ENCODE data around the gene CFAP70.

DNA sequence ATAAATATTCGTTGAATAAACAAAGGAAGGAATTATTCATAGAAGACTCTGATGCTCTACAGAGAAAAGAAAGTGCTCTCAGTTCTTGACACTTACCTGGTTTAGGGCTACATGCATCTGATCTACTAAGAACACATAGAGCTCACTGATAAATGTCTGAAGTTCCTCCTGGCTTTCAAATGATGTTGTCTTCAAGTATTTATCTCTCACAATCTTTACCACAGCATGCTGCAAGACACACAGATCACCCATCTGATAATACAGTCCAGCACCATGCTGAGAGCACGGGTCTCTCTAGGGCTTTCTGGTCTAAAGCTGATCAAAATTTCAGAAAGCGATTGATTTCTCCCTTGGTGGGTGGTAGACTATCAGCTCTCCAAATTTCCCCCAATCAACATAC lies 61.7 kb downstream of the CFAP70 start:
- TF ChIP-seq, protein P1, sequence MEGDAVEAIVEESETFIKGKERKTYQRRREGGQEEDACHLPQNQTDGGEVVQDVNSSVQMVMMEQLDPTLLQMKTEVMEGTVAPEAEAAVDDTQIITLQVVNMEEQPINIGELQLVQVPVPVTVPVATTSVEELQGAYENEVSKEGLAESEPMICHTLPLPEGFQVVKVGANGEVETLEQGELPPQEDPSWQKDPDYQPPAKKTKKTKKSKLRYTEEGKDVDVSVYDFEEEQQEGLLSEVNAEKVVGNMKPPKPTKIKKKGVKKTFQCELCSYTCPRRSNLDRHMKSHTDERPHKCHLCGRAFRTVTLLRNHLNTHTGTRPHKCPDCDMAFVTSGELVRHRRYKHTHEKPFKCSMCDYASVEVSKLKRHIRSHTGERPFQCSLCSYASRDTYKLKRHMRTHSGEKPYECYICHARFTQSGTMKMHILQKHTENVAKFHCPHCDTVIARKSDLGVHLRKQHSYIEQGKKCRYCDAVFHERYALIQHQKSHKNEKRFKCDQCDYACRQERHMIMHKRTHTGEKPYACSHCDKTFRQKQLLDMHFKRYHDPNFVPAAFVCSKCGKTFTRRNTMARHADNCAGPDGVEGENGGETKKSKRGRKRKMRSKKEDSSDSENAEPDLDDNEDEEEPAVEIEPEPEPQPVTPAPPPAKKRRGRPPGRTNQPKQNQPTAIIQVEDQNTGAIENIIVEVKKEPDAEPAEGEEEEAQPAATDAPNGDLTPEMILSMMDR (IDR thresholded peaks at IDR 0.05) = no peak
- TF ChIP-seq POLR2A (IDR thresholded peaks at IDR 0.05) = no peak
